Adrenal gland (tissue), 12 donors: ENCODE data around the gene WFDC12. TPM values are rescaled to one million over a fixed set of nuclear protein-coding genes. Genes with fewer than 3 reads are reported as not detected.

ENCODE experiments used
- DNase-seq, 7 donors: peaks; one replicate each; pipeline ENCODE4 v3.0.0-alpha.2; 2019 to 2020
- H3K27ac ChIP-seq, 5 donors: fragments of 200-600 bp; sonication (generic) in 4 of 5; 1 replicate in 3 of 5; 2 replicates in 2 of 5; pipeline versions ENCODE4 v1.5.1 to v1.8.0; 2016 to 2020; ENCODE audit warnings: mild to moderate bottlenecking in 1 of 5
- H3K27me3 ChIP-seq: fragments of 200-600 bp; 2 replicates; pipeline ENCODE4 v1.8.0; 2021
- H3K36me3 ChIP-seq, 2 donors: fragments of 200-600 bp; replicated peaks in 1 of 2; 1 replicate in 1 of 2; 2 replicates in 1 of 2; pipeline versions ENCODE4 v1.5.1 to v1.8.0; 2018 to 2022
- H3K4me1 ChIP-seq, 2 donors: fragments of 200-600 bp; replicated peaks in 1 of 2; 1 replicate in 1 of 2; 2 replicates in 1 of 2; pipeline versions ENCODE4 v1.5.1 to v1.8.0; 2018 to 2021
- H3K4me3 ChIP-seq, 4 donors: fragments of 200-600 bp; sonication (generic) in 3 of 4; one replicate each; pipeline ENCODE4 v1.5.1; 2016 to 2018
- H3K9me3 ChIP-seq, 3 donors: fragments of 200-600 bp; sonication (generic) in 1 of 3; replicated peaks in 1 of 3; 1 replicate in 2 of 3; 2 replicates in 1 of 3; pipeline versions ENCODE4 v1.5.1 to v1.8.0; 2016 to 2021
- POLR2A ChIP-seq, 2 donors: fragments of 450-650 bp; IDR thresholded peaks; one replicate each; pipeline ENCODE4 v1.6.1; 2017; ENCODE audit warnings: antibody characterized with exemption in 2 of 2, mild to moderate bottlenecking in 2 of 2, moderate library complexity in 1 of 2
- WGBS, 4 donors: extraction: QIAGEN DNeasy Blood & Tissue Kit in 2 of 4; methylation state at CpG; one replicate each; pipeline versions ENCODE4 v1.1.5 to v1.1.7; 2013 to 2017; 5-methylcytosine and 5-hydroxymethylcytosine counted together
- intact Hi-C, 2 donors: fragments of 100-400 bp; cut with DNase I; formaldehyde crosslinking; loops; one replicate each; pipeline versions ENCODE4 v1.14.1 to v1.15.0; 2022 to 2023
- polyA plus RNA-seq, 3 donors: library from polyadenylated mRNA; stranded (reverse); fragments of 200-250 nt in 2 of 3; fragments of 350-450 nt in 1 of 3; fragmentation: Illumina TruSeq in 1 of 3; extraction: RNeasy Lipid Tissue Mini Kit (QIAGEN cat#74804) in 1 of 3; gene quantifications; one replicate each; pipeline ENCODE4 v1.2.3, GENCODE V29; 2013 to 2014
- total RNA-seq, 9 donors: library from RNA; depleted of rRNA in 4 of 9; stranded (reverse); fragments of >200 nt in 4 of 9; fragments of 120-200 nt in 1 of 9; fragmentation: NEBNext Ultra II Directional in 1 of 9; extraction: Animal tissue kit (Norgen Biotek cat#: 25700) in 1 of 9; gene quantifications; one replicate each; pipeline versions ENCODE4 v1.1.0 to v1.2.4, GENCODE V29; 2013 to 2023
- TF ChIP-seq, protein P1 (sequence below), 6 experiments: fragments of 450-650 bp in 4 of 6; fragments of 200-600 bp in 2 of 6; sonication (generic) in 1 of 6; IDR thresholded peaks; 1 replicate in 5 of 6; 2 replicates in 1 of 6; pipeline versions ENCODE4 v1.5.1 to v1.8.0; 2016 to 2021; ENCODE audit warnings: antibody characterized with exemption in 6 of 6, mild to moderate bottlenecking in 2 of 6, moderate library complexity in 1 of 6
- donor health status: healthy with polysubstance abuse.
- donor health status: Bipolar disorder and iron deficiency.
- donor health status: DM: yes; HTN: yes; CAD: no.
- donor health status: DM: no; HTN: no; CAD: no.
- donor health status: DM: no; HTN: no; CAD: no.
- donor health status: DM: yes; HTN: yes; CAD: no.

Gene WFDC12
- total and polyA plus RNA-seq, 12 donors = not detected

GRCh38 chr20:45091366-45091765 lies 32.9 kb downstream of the WFDC12 start:
- Histone ChIP-seq H3K36me3 (no peaks in the 10 kb centered on the region), H3K4me1 (peaks cover 0 to 4% of the 10 kb centered on the region in 2 donors), H3K9me3 (no peaks in the 10 kb centered on the region), H3K27ac (no peak overlapping the region), H3K27me3 (peaks cover 2% of the 10 kb centered on the region), H3K4me3 (no peak overlapping the region)
- intact Hi-C loops = loop anchor here in 1 of 2 donors (5.0 kb wide), 1 partner anchor 49 kb away; no protein-coding TSS in a partner anchor
- 87 to 95% (median 91%) methylated on average over 3 of the region's 3 CpGs for WGBS, 4 donors
- DNase-seq = no peak
- TF ChIP-seq, protein P1, sequence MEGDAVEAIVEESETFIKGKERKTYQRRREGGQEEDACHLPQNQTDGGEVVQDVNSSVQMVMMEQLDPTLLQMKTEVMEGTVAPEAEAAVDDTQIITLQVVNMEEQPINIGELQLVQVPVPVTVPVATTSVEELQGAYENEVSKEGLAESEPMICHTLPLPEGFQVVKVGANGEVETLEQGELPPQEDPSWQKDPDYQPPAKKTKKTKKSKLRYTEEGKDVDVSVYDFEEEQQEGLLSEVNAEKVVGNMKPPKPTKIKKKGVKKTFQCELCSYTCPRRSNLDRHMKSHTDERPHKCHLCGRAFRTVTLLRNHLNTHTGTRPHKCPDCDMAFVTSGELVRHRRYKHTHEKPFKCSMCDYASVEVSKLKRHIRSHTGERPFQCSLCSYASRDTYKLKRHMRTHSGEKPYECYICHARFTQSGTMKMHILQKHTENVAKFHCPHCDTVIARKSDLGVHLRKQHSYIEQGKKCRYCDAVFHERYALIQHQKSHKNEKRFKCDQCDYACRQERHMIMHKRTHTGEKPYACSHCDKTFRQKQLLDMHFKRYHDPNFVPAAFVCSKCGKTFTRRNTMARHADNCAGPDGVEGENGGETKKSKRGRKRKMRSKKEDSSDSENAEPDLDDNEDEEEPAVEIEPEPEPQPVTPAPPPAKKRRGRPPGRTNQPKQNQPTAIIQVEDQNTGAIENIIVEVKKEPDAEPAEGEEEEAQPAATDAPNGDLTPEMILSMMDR (IDR thresholded peaks at IDR 0.05) = no peak
- no peak for TF ChIP-seq POLR2A (IDR thresholded peaks at IDR 0.05)

- no peak overlapping the region for H3K27ac ChIP-seq
- H3K27me3 ChIP-seq = no peaks in the 10 kb centered on the region
- no peaks in the 10 kb centered on the region for H3K36me3 ChIP-seq
- TF ChIP-seq POLR2A (IDR thresholded peaks at IDR 0.05) = no peak
- TF ChIP-seq, protein P1 (IDR thresholded peaks at IDR 0.05) = no peak
- H3K4me3 ChIP-seq = no peak overlapping the region
- no peaks in the 10 kb centered on the region for H3K9me3 ChIP-seq
- DNase-seq = no peak
- intact Hi-C loops = loop anchor here in 1 of 2 donors (5.0 kb wide), 1 partner anchor 48 kb away; no protein-coding TSS in a partner anchor
- 88 to 97% (median 93%) methylated on average over 3 of the region's 3 CpGs for WGBS, 4 donors
- peaks cover 0 to 1% of the 10 kb centered on the region in 2 donors for H3K4me1 ChIP-seq
These were observed 33.8 kb downstream of the WFDC12 start for GRCh38 chr20:45090481-45090880.

- no peak overlapping the region for H3K4me3 ChIP-seq
- no peaks in the 10 kb centered on the region for H3K9me3 ChIP-seq
- no peak overlapping the region for H3K27ac ChIP-seq
- WGBS, 4 donors = 91 to 94% (median 92%) methylated on average over 7 of the region's 7 CpGs
- intact Hi-C loops = no loop called here
- TF ChIP-seq, protein P1 (IDR thresholded peaks at IDR 0.05) = no peak
- no peak for TF ChIP-seq POLR2A (IDR thresholded peaks at IDR 0.05)
- no peaks in the 10 kb centered on the region for H3K36me3 ChIP-seq
- no peak for DNase-seq
- no peaks in the 10 kb centered on the region for H3K27me3 ChIP-seq
- H3K4me1 ChIP-seq = no peaks in the 10 kb centered on the region
These were observed 36.0 kb downstream of the WFDC12 start for GRCh38 chr20:45088247-45088646.

- Histone ChIP-seq H3K4me1 (no peaks in the 10 kb centered on the region), H3K9me3 (no peaks in the 10 kb centered on the region), H3K36me3 (no peaks in the 10 kb centered on the region), H3K27me3 (no peaks in the 10 kb centered on the region), H3K27ac (no peak overlapping the region), H3K4me3 (no peak overlapping the region)
- intact Hi-C loops = no loop called here
- no peak for TF ChIP-seq POLR2A (IDR thresholded peaks at IDR 0.05)
- TF ChIP-seq, protein P1 (IDR thresholded peaks at IDR 0.05) = no peak
- WGBS, 4 donors = 53 to 81% (median 78%) methylated on average over 1 of the region's 1 CpG
- no peak for DNase-seq
These were observed 36.5 kb downstream of the WFDC12 start for GRCh38 chr20:45087814-45088213.
